ENCODE data around the gene TRAPPC3.

DNA sequence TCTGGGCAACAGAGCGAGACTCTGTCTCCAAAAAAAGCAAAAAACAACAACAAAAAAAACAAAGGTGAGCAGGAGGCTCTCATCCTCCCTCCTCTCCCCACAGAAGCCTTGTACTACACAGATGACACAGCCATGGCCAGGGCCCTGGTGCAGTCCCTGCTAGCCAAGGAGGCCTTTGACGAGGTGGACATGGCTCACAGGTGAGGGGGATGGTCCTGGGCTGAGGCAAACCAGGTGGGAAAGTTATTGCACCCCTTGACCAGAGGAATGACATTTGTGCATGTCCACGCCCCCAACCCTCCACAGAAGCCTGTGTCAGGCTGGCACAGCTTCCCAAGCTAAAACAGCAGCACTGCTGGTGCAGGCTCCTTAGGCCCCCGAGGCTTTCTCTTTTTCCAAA, 58.1 kb downstream of the TRAPPC3 start:
- TF ChIP-seq, protein P1, sequence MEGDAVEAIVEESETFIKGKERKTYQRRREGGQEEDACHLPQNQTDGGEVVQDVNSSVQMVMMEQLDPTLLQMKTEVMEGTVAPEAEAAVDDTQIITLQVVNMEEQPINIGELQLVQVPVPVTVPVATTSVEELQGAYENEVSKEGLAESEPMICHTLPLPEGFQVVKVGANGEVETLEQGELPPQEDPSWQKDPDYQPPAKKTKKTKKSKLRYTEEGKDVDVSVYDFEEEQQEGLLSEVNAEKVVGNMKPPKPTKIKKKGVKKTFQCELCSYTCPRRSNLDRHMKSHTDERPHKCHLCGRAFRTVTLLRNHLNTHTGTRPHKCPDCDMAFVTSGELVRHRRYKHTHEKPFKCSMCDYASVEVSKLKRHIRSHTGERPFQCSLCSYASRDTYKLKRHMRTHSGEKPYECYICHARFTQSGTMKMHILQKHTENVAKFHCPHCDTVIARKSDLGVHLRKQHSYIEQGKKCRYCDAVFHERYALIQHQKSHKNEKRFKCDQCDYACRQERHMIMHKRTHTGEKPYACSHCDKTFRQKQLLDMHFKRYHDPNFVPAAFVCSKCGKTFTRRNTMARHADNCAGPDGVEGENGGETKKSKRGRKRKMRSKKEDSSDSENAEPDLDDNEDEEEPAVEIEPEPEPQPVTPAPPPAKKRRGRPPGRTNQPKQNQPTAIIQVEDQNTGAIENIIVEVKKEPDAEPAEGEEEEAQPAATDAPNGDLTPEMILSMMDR (IDR thresholded peaks at IDR 0.05), result no peak
- TF ChIP-seq POLR2AphosphoS5 (IDR thresholded peaks at IDR 0.05; ENCODE audit: insufficient read depth in 1 of 2, low read depth in 1 of 2) (no peak), POLR2A (IDR thresholded peaks at IDR 0.05) (no peak)

Data from vagina (tissue), 2 donors.